Measurements from ENCODE around the gene ARHGEF17.

ARHGEF17 gene

GRCh38 chr11:73406619-73407018, 98.5 kb downstream of the ARHGEF17 start:
- no peak for DNase-seq (ENCODE audit: low spot score)

DNA sequence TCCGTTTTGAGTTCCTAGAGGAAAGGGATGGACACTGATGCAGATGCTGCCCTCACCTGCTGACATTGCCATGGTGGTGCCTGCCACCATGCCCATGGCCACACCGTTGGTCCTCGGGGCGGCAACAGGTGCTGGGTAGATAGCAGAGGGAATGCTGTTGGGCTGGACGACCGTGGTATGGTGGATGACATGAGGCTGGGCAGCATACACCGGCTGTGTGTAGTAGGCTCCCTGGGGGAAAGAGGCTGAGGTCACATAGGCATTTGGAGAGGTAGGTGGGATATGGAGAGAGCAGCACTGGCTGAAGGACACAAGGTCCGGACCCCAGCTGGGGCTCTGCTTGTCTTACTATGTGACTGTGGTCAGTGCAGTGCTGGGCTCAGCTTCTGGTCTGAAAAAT, 101.4 kb downstream of the ARHGEF17 start:
- no peak for DNase-seq (ENCODE audit: low spot score)

DNA sequence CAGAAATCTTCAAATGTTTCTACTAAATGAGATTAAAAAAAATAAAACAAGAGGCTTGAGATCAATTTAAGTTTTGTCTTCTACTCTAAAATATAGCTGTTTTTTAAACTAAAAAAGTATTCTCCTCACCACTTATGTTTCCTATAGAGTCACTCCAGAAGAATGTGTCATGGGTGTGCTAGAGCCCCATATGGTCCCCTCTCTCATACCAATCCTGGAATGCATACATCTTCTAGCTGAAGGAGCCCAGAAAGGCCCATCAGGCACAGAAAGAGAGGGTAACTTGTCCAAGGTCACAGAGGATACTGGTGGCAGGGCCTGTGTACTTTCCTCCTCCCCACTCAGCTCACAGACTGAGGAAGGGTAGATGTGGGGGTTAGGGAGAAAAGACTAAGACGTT, 102.6 kb downstream of the ARHGEF17 start:
- no peak for DNase-seq (ENCODE audit: low spot score)

- no peak for DNase-seq (ENCODE audit: low spot score)
These were observed 103.0 kb downstream of the ARHGEF17 start for GRCh38 chr11:73411031-73411430.

- DNase-seq (ENCODE audit: low spot score), result no peak
These were observed 104.2 kb downstream of the ARHGEF17 start for GRCh38 chr11:73412308-73412707.

- no peak for DNase-seq (ENCODE audit: low spot score)
These were observed 105.2 kb downstream of the ARHGEF17 start for GRCh38 chr11:73413256-73413655.

DNA sequence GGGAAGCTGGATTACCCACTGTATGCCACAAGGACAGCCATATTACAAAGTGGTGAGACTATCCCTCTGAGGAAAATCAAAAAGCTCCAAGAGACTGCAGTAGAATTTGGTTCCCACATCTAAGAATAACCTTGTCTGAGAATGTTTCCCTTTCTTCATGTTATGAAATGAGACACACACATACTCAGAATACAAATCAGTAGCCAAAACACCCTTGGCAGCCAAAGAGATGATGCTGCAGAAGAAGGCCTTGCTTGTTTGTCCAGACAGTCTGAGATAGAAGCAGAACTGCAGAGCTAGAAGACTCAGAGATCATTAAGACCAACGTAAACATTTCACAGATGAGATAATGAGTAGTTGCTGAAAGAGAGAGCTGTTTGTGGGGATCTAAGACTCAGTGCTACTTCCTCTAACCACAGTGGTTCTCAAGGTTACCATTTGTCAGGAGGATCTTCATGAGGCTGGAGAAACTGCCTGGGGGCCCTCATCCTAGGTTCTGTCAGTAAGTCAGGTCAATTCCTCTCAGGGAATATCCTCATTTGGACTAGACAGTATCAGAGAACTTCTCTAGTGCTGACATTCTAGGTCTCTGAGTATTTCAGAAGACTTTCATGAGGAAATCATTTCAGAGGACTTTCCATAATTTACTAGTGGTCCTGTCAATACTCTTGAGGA, 107.0 kb downstream of the ARHGEF17 start:
- no peak for DNase-seq (ENCODE audit: low spot score)

GRCh38 chr11:73415854-73416615, 108.0 kb downstream of the ARHGEF17 start:
- DNase-seq (ENCODE audit: low spot score), result no peak

DNA sequence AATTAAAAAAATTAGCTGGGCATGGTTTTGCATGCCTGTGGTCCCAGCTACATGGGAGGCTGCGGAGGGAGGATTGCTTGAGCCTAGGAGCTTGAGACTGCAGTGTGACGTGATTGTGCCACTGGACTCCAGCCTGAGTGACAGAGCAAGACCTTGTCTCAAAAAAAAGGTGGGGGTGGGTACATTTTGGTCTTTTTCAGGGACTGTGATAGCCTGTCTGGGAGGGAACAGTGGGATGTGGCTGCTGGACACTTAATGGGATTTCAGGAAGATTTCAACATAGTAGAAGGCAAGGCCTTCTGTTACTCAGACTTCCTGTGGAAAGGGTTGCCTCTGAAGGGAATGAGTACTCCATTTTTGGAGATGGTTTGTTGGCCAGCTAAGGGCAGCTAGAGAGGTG, 108.7 kb downstream of the ARHGEF17 start:
- DNase-seq (ENCODE audit: low spot score), result no peak
